H1 (cell line): ENCODE results near the gene HAO1. TPM values are rescaled to one million over a fixed set of nuclear protein-coding genes. Genes with fewer than 3 reads are reported as not detected.

Experiments used
- CTCF ChIA-PET: fragments of 300-600 bp; sonication (Branson Sonifier 250); formaldehyde crosslinking; loops from one replicate; lab custom pipeline; 2021; ENCODE audit not compliant: partially characterized antibody; lab: Charles Lee
- POLR2A ChIA-PET: fragments of 300-600 bp; sonication (Branson Sonifier 250); formaldehyde crosslinking; loops from one replicate; lab custom pipeline; 2021; ENCODE audit warnings: inconsistent platforms; ENCODE audit not compliant: partially characterized antibody; lab: Charles Lee
- DNase-seq, 2 experiments: peaks; one replicate each; pipeline versions ENCODE4 v3.0.0 to v3.0.0-alpha.2; 2010 to 2022; ENCODE audit warnings: low spot score in 2 of 2, low read depth in 1 of 2, mixed read lengths in 1 of 2
- FAIRE-seq: peaks from 2 replicates; lab custom pipeline; 2011; peaks lifted over from hg19 to GRCh38; lab: Jason Lieb, UNC
- H2AFZ ChIP-seq: 2 replicates; pipeline ENCODE4 v1.8.1; 2012; ENCODE audit warnings: low read length, inconsistent platforms
- H2AK5ac ChIP-seq: 2 replicates; pipeline ENCODE4 v1.6.1; 2013; ENCODE audit warnings: low read depth, low read length
- H2BK120ac ChIP-seq: replicated peaks from 2 replicates; pipeline ENCODE3; 2013; ENCODE audit warnings: low read depth, low read length, inconsistent platforms
- H2BK12ac ChIP-seq: 2 replicates; pipeline ENCODE4 v1.6.1; 2013; ENCODE audit warnings: low read depth, low read length
- H2BK15ac ChIP-seq: 2 replicates; pipeline ENCODE4 v1.6.1; 2013; ENCODE audit warnings: low read length
- H2BK20ac ChIP-seq: 2 replicates; pipeline ENCODE4 v1.6.1; 2013; ENCODE audit warnings: low read length
- H2BK5ac ChIP-seq: 2 replicates; pipeline ENCODE4 v1.6.1; 2013; ENCODE audit warnings: low read depth, low read length
- H3K14ac ChIP-seq: 2 replicates; pipeline ENCODE4 v1.6.1; 2013; ENCODE audit warnings: inconsistent platforms; ENCODE audit not compliant: insufficient read length
- H3K18ac ChIP-seq: 2 replicates; pipeline ENCODE4 v1.6.1; 2013; ENCODE audit warnings: low read length; ENCODE audit errors: extremely low read depth
- H3K23ac ChIP-seq: 2 replicates; pipeline ENCODE4 v1.6.1; 2013; ENCODE audit warnings: inconsistent platforms; ENCODE audit not compliant: insufficient read length
- H3K23me2 ChIP-seq: 2 replicates; pipeline ENCODE4 v1.6.1; 2013; ENCODE audit warnings: low read depth, low read length
- H3K27ac ChIP-seq: 2 replicates; pipeline ENCODE4 v1.6.1; 2011; ENCODE audit warnings: low read depth, low read length, inconsistent platforms
- H3K27me3 ChIP-seq, 4 experiments: replicated peaks in 1 of 4; 1 replicate in 1 of 4; 2 replicates in 3 of 4; pipeline versions ENCODE4 v1.6.1 to v1.8.1; 2011 to 2013; ENCODE audit warnings: low read length in 3 of 4, mild to moderate bottlenecking in 3 of 4, inconsistent platforms in 2 of 4, mixed read lengths in 2 of 4, moderate library complexity in 1 of 4; ENCODE audit not compliant: control insufficient read depth in 3 of 4, insufficient read depth in 3 of 4; ENCODE audit errors: extremely low read depth in 1 of 4
- H3K36me3 ChIP-seq, 4 experiments: 2 replicates each; pipeline versions ENCODE4 v1.6.1 to v1.8.1; 2011 to 2013; ENCODE audit warnings: mild to moderate bottlenecking in 4 of 4, low read length in 3 of 4, moderate library complexity in 2 of 4, control low read depth in 1 of 4, inconsistent platforms in 1 of 4; ENCODE audit not compliant: insufficient read depth in 4 of 4, control insufficient read depth in 2 of 4
- H3K4ac ChIP-seq: replicated peaks from 2 replicates; pipeline ENCODE3; 2013; ENCODE audit warnings: low read length, low read depth, mixed read lengths, inconsistent platforms; ENCODE audit not compliant: insufficient read length
- H3K4me1 ChIP-seq, 4 experiments: replicated peaks in 1 of 4; 1 replicate in 1 of 4; 2 replicates in 3 of 4; pipeline versions ENCODE4 v1.6.1 to v1.8.1; 2011 to 2013; ENCODE audit warnings: low read length in 3 of 4, inconsistent platforms in 2 of 4, mixed read lengths in 1 of 4; ENCODE audit not compliant: insufficient read depth in 4 of 4, control insufficient read depth in 3 of 4
- H3K4me2 ChIP-seq, 2 experiments: 2 replicates each; pipeline versions ENCODE4 v1.6.1 to v1.8.1; 2011 to 2013; ENCODE audit warnings: low read depth in 2 of 2, low read length in 2 of 2, control low read depth in 1 of 2, inconsistent platforms in 1 of 2, mild to moderate bottlenecking in 1 of 2; ENCODE audit not compliant: insufficient read depth in 1 of 2
- H3K4me3 ChIP-seq, 4 experiments: fragments of 200-600, 300-600 bp in 1 of 4; sonication (generic), shearing (Covaris generic), sonication (Bioruptor Twin) in 1 of 4; 2 replicates each; pipeline versions ENCODE4 v1.5.1 to v1.8.1; 2011 to 2016; ENCODE audit warnings: low read length in 4 of 4, low read depth in 3 of 4, control low read depth in 2 of 4, inconsistent platforms in 2 of 4, mild to moderate bottlenecking in 2 of 4, mixed read lengths in 1 of 4, moderate library complexity in 1 of 4; ENCODE audit not compliant: insufficient read depth in 2 of 4; ENCODE audit errors: extremely low read depth in 1 of 4
- H3K56ac ChIP-seq: replicated peaks from 2 replicates; pipeline ENCODE3; 2013; ENCODE audit warnings: low read depth, mild to moderate bottlenecking, mixed read lengths, low read length, inconsistent platforms; ENCODE audit not compliant: insufficient read length
- H3K79me1 ChIP-seq: 2 replicates; pipeline ENCODE4 v1.6.1; 2013; ENCODE audit warnings: low read depth, low read length, control low read depth
- H3K79me2 ChIP-seq, 2 experiments: 2 replicates each; pipeline versions ENCODE4 v1.6.1 to v1.8.1; 2012 to 2013; ENCODE audit warnings: low read length in 2 of 2, mild to moderate bottlenecking in 2 of 2, inconsistent platforms in 1 of 2; ENCODE audit not compliant: insufficient read depth in 2 of 2, control insufficient read depth in 1 of 2
- H3K9ac ChIP-seq, 4 experiments: replicated peaks in 1 of 4; 1 replicate in 1 of 4; 2 replicates in 3 of 4; pipeline versions ENCODE4 v1.6.1 to v1.8.1; 2011 to 2013; ENCODE audit warnings: low read depth in 3 of 4, low read length in 3 of 4, control low read depth in 2 of 4, mild to moderate bottlenecking in 2 of 4, moderate library complexity in 2 of 4, inconsistent platforms in 1 of 4; ENCODE audit errors: extremely low read depth in 1 of 4
- H3K9me3 ChIP-seq, 2 experiments: 2 replicates each; pipeline versions ENCODE4 v1.6.1 to v1.8.1; 2012 to 2013; ENCODE audit warnings: mild to moderate bottlenecking in 2 of 2, moderate library complexity in 2 of 2, control low read depth in 1 of 2, inconsistent platforms in 1 of 2, low read depth in 1 of 2, low read length in 1 of 2, mixed read lengths in 1 of 2; ENCODE audit not compliant: insufficient read depth in 2 of 2
- H4K20me1 ChIP-seq, 2 experiments: replicated peaks in 1 of 2; 2 replicates each; pipeline versions ENCODE3 to v1.8.1; 2011 to 2013; ENCODE audit warnings: inconsistent platforms in 2 of 2, low read length in 2 of 2, mild to moderate bottlenecking in 1 of 2; ENCODE audit not compliant: insufficient read depth in 2 of 2, control insufficient read depth in 1 of 2
- H4K5ac ChIP-seq: 2 replicates; pipeline ENCODE4 v1.6.1; 2013; ENCODE audit warnings: low read length, low read depth, mixed read lengths, inconsistent platforms; ENCODE audit not compliant: insufficient read length
- H4K8ac ChIP-seq: 2 replicates; pipeline ENCODE4 v1.8.0; 2013; ENCODE audit warnings: mild to moderate bottlenecking, moderate library complexity, low read length, inconsistent platforms; ENCODE audit not compliant: insufficient read depth; ENCODE audit errors: extremely low read depth
- H4K91ac ChIP-seq: replicated peaks from 2 replicates; pipeline ENCODE3; 2013; ENCODE audit warnings: low read length, mixed read lengths, inconsistent platforms; ENCODE audit not compliant: insufficient read length
- CHD2 ChIP-seq: IDR thresholded peaks from 2 replicates; pipeline ENCODE4 v1.6.1; 2012; ENCODE audit warnings: low read length, improper control_type of control experiment
- EP300 ChIP-seq, 2 experiments: IDR thresholded peaks; 1 replicate in 1 of 2; 2 replicates in 1 of 2; pipeline ENCODE4 v1.6.1; 2011 to 2012; ENCODE audit warnings: low read depth in 2 of 2, low read length in 2 of 2, mild to moderate bottlenecking in 2 of 2, borderline replicate concordance in 1 of 2, inconsistent platforms in 1 of 2, moderate library complexity in 1 of 2
- KDM1A ChIP-seq: fragments of 200-600, 300-600 bp; sonication (generic); IDR thresholded peaks from 2 replicates; pipeline ENCODE4 v1.7.1; 2016; ENCODE audit warnings: mild to moderate bottlenecking, low read length, borderline replicate concordance
- NRF1 ChIP-seq: IDR thresholded peaks from 2 replicates; pipeline ENCODE4 v1.6.1; 2011; ENCODE audit warnings: mild to moderate bottlenecking, low read depth, low read length, improper control_type of control experiment
- POLR2AphosphoS5 ChIP-seq: IDR thresholded peaks from 2 replicates; pipeline ENCODE4 v1.6.1; 2011; ENCODE audit warnings: low read depth, low read length
- SIN3A ChIP-seq, 2 experiments: IDR thresholded peaks in 1 of 2; conservative IDR thresholded peaks in 1 of 2; 2 replicates each; pipeline ENCODE4 v1.6.1; 2011 to 2012; ENCODE audit warnings: low read length in 2 of 2, improper control_type of control experiment in 1 of 2, low read depth in 1 of 2, mild to moderate bottlenecking in 1 of 2
- SP1 ChIP-seq: IDR thresholded peaks from 2 replicates; pipeline ENCODE4 v1.6.1; 2011; ENCODE audit warnings: low read depth, low read length
- SP4 ChIP-seq: IDR thresholded peaks from 2 replicates; pipeline ENCODE4 v1.6.1; 2012; ENCODE audit warnings: low read length, inconsistent platforms
- SUZ12 ChIP-seq: fragments of 200-600 bp; sonication (generic); IDR thresholded peaks from 2 replicates; pipeline ENCODE4 v1.6.1; 2012; ENCODE audit warnings: mild to moderate bottlenecking, inconsistent platforms, low read length, moderate library complexity, mixed read lengths
- TAF1 ChIP-seq: IDR thresholded peaks from 2 replicates; pipeline ENCODE4 v1.6.1; 2011; ENCODE audit warnings: mild to moderate bottlenecking, low read depth, low read length
- USF2 ChIP-seq: IDR thresholded peaks from 2 replicates; pipeline ENCODE4 v1.6.1; 2011; ENCODE audit warnings: low read length, improper control_type of control experiment
- YY1 ChIP-seq: IDR thresholded peaks from 2 replicates; pipeline ENCODE4 v1.6.1; 2011; ENCODE audit warnings: low read depth, mild to moderate bottlenecking, low read length
- WGBS, 2 experiments: shearing (Covaris generic) in 1 of 2; methylation state at CpG; one replicate each; pipeline versions ENCODE4 v1.1.6 to v1.1.7; 2013 to 2015; ENCODE audit warnings: low lambda C conversion rate in 2 of 2, mixed read lengths in 2 of 2, inconsistent platforms in 1 of 2, low coverage in 1 of 2, missing lambda C conversion rate in 1 of 2; ENCODE audit not compliant: insufficient replicate concordance in 2 of 2, insufficient coverage in 1 of 2, insufficient read length in 1 of 2; ENCODE audit errors: extremely low coverage in 1 of 2, missing lambda C conversion rate in 1 of 2; 5-methylcytosine and 5-hydroxymethylcytosine counted together
- polyA plus RNA-seq, 7 experiments: library from polyadenylated mRNA; depleted of rRNA in 3 of 7; stranded (reverse) in 5 of 7; unstranded in 2 of 7; fragments of >200 nt in 5 of 7; fragments of 200-250 nt in 2 of 7; gene quantifications; 1 replicate in 5 of 7; 2 replicates in 1 of 7; 4 replicates in 1 of 7; pipeline versions ENCODE4 v1.2.1 to v1.2.3, GENCODE V29; 2011 to 2013; ENCODE audit warnings: missing spikeins in 2 of 7, mixed read lengths in 2 of 7
- total RNA-seq: library from RNA; stranded (reverse); fragmentation: NEBNext Ultra II Directional; extraction: Animal tissue kit (Norgen Biotek cat#: 25700); gene quantifications from 2 replicates; pipeline ENCODE4 v1.2.1, GENCODE V29; 2021
- TF ChIP-seq, protein P1 (sequence below): IDR thresholded peaks from 2 replicates; pipeline ENCODE4 v1.6.1; 2011; ENCODE audit warnings: low read depth, mild to moderate bottlenecking, low read length; ENCODE audit not compliant: insufficient read depth

HAO1 gene
- total and polyA plus RNA-seq, 2 of the 8 experiments (the other 6 are each of a cell fraction or from before 2014, with no cell fraction given) = not detected

DNA sequence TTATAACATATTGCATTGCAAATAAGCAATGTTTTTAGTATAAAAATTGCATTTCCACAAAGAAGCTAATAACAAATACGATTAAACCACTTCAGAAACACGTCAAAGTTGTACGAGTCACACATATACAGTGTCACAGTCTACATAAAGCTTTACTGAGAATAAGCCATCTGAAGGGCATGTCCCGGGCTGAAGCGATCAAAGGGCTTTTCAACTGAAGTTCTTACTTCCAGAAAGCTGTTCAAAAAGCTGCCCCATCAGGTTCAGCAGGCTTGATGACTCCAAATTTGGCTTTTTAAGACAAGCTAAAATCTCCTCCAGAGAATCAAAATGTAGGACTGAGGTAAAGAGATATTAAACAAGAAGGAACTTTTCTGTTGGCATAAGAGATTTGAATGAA is 37.5 kb upstream of the HAO1 start:
- H3K36me3 ChIP-seq = no peaks in the 10 kb centered on the region
- WGBS, 2 experiments = 85% methylated on average over 5 of the region's 5 CpGs; no CpG with 5 or more reads in 1 of the 2 experiments
- no peak overlapping the region for H2BK5ac ChIP-seq
- H4K91ac ChIP-seq = no peak overlapping the region
- H4K8ac ChIP-seq = no peak overlapping the region
- no peaks in the 10 kb centered on the region for H4K20me1 ChIP-seq
- H3K23ac ChIP-seq = no peak overlapping the region
- no peak overlapping the region for H2BK120ac ChIP-seq
- H3K18ac ChIP-seq = no peak overlapping the region
- peaks cover 0 to 1% (median 0%) of the 10 kb centered on the region in 4 experiments; a peak in 1 of 7 replicates for H3K27me3 ChIP-seq
- H3K79me2 ChIP-seq = no peaks in the 10 kb centered on the region
- H3K79me1 ChIP-seq = no peaks in the 10 kb centered on the region
- H3K56ac ChIP-seq = no peak overlapping the region
- no peak overlapping the region for H3K9ac ChIP-seq
- no peak overlapping the region for H2BK20ac ChIP-seq
- H3K9me3 ChIP-seq = no peaks in the 10 kb centered on the region
- H2BK12ac ChIP-seq = no peak overlapping the region
- no peak overlapping the region for H3K4me2 ChIP-seq
- H3K27ac ChIP-seq = no peak overlapping the region
- DNase-seq (no peak), FAIRE-seq (peak; percentile 36)
- no peak overlapping the region for H3K4me3 ChIP-seq
- no peak overlapping the region for H2AK5ac ChIP-seq
- H3K23me2 ChIP-seq = no peaks in the 10 kb centered on the region
- no peak overlapping the region for H3K14ac ChIP-seq
- H2AFZ ChIP-seq = no peak overlapping the region
- H2BK15ac ChIP-seq = no peak overlapping the region
- H3K4me1 ChIP-seq = 0 out of 7 replicates have a peak, but pooled peaks cover 0 to 3% (median 0%) of the 10 kb centered on the region in 4 experiments
- no peak overlapping the region for H3K4ac ChIP-seq
- CTCF ChIA-PET = interaction anchor here (0.8 to 1.1 kb wide), 4 partner anchors 12 to 865 kb away, joined by 3 to 5 read pairs (median 3); no protein-coding TSS in a partner anchor
- H4K5ac ChIP-seq = no peak overlapping the region
- POLR2A ChIA-PET = no interaction called here
- TF ChIP-seq, protein P1, sequence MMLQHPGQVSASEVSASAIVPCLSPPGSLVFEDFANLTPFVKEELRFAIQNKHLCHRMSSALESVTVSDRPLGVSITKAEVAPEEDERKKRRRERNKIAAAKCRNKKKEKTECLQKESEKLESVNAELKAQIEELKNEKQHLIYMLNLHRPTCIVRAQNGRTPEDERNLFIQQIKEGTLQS = no peak
- TF ChIP-seq EP300 (IDR thresholded peaks at IDR 0.05; ENCODE audit: borderline replicate concordance in 1 of 2, low read depth in 2 of 2, low read length in 2 of 2) (no peak), SUZ12 (no peak), SP1 (no peak), YY1 (no peak), KDM1A (no peak), SIN3A (conservative IDR thresholded peaks at IDR 0.05 in 1 of 2, IDR thresholded peaks at IDR 0.05 in 1 of 2; ENCODE audit: low read depth in 1 of 2, low read length in 2 of 2) (no peak), CHD2 (no peak), TAF1 (no peak), USF2 (no peak), SP4 (no peak), POLR2AphosphoS5 (no peak), NRF1 (no peak)
